Occipital lobe (tissue), 2 donors: ENCODE data around the gene ATP11A. TPM values are rescaled to one million over a fixed set of nuclear protein-coding genes. Genes with fewer than 3 reads are reported as not detected.

Experiments
- DNase-seq: peaks from one replicate; lab custom pipeline; 2025; lab: John Stamatoyannopoulos, UW
- total RNA-seq: library from RNA; depleted of rRNA; stranded (reverse); fragments of >200 nt; gene quantifications from one replicate; pipeline ENCODE4 v1.2.3, GENCODE V29; 2014

ATP11A gene
- total RNA-seq, 1 donor from 2014 or later = 6.7 TPM

DNA sequence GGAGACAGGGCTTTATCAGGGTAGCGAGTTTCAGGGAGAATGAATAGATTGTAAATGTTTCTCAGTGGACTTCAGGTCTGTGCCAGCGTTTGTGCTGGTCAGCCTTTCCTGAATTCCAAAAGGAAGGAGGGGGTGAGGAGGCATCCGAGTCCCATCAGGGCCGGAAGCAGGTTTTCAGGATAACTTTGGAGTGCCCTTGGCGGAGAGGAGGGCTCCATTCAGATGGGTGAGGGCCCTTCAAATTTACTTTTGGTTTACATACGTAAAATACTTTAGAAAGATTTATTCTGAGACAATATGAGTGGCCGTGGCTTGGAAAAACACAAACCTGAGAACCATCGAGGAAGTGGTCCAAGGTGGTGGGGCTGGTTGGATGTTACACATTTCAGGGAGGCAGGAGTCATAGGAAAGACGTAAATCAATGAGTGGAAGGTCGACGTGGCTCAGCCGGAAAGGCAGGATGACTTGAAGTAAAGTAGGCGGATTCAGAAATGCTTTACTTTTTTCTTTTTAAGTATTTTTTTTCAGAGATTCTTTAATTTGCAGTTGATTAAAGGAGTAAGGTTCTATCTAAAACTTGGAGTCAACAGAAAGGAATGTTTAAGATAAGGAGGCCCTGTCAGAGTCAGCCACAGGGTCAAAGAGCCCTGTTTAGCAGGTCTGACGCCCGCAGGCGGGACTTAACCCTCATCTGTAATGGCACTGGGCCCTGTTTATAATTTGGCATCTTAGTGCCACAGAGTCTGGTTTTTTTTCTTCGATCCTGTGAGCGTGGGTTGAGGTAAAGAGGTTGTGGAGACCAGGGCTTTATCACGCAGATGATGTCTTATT, 32.8 kb downstream of the ATP11A start:
- DNase-seq = no peak

DNA sequence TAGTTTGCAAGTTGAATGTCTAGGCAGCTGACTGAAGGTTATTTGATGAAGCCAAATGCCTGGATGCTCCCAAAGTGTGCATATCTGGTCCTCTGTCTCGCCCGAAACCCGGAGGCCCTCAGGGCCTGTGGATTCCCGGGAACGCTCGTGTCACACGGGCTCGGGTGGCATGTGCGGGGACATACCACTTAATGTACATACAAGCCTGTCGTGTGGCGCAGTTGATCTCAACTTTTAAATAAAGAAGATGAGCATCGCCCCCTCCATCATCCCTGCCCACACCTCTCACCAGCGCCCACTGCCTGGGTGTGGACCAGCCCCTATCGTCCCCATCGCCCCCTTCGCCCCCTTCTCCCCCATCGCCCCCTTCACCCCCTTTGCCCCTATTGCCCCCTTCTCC, 33.9 kb downstream of the ATP11A start:
- DNase-seq = no peak

DNA sequence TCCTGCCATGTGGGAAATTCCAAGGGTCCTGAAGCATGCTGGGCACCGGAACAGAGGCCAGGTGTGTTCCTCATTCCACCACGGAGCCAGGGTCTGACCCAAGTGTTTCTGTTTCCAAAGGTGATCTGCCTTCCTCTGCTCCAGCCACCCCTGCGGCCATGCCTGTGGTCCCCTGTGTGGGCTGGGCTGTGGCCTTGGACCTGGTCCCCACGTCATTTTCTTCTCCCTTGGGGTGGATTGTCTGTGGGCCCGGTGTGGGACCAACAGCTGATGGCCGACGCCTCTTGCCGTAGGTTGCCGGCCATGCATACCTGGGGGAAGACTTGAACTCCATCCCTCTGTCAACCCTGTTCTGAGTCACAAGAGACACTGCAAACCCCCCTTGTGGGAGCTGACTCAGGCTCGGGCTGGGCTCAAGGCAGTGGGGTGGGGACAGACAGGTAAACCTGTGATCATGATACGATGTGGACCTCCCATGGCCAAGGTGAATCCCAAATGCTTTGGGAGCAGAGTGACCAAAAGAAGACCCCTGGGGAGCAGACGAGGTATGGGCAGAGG, 35.0 kb downstream of the ATP11A start:
- DNase-seq = no peak

DNA sequence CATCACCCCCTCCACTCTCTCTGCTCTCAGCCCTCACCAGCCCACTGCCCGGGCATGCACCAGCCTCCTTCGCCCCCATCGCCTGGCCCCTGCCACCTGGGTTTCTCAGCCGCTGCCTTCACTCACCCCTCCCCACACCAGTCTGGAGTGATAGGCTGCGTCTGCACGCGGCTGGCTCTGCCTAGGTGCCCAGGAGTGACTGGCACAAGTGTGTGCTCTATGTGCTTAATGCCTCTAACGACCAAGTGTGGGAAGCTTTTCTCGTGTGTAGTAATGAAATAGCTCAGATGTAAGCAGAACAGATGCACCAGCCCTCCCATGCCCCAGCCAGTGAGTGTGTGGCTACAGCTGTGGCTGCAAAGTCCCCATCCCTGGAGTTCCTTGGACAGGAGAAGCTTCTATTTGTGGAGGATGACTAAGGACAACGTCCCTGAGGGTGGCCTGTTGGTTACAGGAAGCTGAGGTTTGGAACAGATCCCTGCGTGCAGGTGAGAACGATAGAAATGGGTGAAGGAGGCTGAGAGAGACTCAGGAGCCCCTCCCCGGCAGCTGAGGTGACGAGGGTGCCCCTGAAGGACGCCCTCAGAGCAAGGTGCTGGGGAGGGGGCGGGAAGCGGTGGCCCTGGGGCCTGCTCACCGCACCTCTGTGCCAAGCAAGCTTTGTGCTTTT, 35.6 kb downstream of the ATP11A start:
- DNase-seq = no peak

DNA sequence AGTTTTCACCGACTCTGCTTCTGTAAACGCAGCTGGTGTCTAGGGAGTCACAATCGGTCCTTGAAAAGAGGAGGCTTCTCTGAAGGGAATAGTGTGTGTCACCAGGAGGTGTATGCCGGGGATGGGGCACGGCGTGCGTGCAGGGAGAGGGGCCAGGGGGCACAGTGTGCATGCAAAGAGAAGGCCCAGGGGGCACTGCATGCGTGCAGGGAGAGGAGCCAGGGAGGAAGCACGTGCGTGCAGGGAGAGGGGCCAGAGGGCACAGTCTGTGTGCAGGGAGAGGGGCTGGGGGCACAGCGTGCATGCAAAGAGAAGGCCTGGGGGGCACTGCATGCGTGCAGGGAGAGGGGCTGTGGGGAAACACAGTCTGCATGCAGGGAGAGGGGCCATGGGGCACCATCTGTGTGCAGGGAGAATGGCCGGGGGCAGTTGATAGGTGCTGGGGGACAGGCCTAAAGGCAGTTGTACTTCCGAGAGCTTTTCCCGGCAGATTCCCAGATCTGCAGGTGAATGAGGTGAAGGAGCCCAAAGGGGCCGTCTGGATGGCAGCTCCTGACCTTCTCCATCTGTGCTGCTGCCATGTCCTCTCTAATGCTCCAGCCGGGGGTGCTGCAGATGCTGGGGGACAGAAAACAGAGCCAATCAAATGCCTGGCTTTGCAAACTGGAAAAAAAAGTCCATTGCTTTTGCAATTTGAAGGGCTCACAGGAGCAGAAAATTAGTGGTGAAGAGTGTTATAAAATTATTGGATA, 36.4 kb downstream of the ATP11A start:
- DNase-seq = no peak

DNA sequence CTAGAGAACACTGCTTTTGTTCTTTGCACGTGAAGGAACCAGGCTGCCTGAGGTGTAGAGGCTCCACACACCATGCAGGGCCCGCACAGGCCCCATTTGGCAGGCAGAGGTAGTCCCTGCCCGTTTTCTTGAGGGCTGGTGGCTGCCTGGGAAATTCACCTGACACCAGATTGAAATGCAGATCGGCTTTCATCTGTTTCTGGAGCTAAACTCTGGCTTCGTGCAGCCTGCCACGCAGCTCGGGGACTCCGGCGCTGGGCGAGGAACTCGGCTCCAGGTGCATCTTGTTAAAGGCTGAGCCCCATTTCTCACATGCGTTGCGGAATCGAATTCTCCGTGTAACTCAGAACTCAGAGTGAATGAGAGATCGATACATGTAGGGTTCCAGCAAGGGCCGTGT, 37.7 kb downstream of the ATP11A start:
- DNase-seq = no peak

DNA sequence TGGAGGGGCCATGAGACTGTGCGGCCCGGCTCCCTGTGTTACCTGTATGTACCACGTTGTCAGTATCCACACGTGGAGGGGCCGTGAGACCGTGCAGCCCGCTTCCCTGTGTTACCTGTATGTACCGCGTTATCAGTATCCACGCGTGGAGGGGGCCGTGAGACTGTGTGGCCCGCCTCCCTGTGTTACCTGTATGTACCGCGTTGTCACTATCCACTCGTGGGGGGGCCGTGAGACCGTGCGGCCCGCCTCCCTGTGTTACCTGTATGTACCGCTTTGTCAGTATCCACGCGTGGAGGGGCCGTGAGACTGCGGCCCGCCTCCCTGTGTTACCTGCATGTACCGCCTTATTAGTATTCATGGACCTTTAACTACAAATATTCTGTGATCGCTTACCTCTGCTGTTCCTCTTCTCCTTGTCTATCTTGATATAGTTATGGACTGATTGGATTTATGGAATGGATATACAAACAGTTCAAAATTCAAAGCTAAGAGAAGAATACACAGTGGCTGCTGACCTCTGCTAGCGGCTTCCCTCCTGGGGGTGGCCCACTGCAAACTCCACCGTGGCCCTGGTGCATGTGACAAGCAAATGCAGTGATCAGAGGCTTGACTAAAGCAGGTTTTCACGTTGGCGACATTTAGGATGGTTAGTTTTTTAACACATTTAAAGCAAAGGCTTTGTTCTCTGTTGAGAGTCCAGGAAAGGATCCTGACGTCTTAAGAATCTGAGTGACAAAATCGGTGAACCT, 38.7 kb downstream of the ATP11A start:
- no peak for DNase-seq

DNA sequence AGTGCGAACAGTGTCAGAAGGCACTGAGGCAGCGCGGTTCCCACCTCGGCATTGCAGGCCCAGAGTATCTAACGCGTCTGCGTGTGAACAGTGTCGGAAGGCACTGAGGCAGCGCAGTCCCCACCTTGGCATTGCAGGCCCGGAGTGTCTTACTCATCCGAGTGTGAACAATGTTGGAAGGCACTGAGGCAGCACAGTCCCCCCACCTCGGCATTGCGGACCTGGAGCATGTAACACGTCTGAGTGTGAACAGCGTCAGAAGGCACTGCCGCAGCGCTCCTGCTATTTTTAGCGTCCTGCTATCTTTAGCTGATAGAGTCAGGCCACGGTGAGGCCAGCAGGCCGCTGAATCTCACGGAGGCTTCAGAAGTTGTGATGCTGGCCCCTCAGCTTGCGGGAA, 39.6 kb downstream of the ATP11A start:
- no peak for DNase-seq

DNA sequence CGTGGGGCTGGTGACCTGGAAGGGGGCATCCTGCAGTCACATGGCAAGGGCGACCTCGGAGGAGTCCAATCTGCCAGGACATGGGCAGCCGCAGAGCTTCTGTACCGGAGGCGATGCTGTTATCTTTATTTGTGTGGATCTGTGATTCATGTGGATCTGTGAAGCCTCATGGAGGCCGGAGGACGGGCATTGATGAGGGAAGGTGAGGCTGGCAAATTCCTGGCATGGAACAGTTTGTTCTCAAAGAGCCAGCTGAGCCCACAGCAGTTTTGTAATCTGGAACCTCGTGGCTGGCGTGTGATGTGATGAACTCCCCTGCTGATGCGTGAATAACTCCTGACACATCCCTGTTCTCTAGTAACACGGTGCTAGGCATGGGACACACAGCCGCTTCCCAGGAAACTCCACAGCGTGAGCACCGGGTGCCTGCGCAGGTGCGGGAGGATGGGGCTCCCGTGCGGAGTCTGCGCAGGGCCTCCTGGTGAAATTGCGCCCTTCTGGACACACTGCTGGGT, 40.4 kb downstream of the ATP11A start:
- DNase-seq = no peak

DNA sequence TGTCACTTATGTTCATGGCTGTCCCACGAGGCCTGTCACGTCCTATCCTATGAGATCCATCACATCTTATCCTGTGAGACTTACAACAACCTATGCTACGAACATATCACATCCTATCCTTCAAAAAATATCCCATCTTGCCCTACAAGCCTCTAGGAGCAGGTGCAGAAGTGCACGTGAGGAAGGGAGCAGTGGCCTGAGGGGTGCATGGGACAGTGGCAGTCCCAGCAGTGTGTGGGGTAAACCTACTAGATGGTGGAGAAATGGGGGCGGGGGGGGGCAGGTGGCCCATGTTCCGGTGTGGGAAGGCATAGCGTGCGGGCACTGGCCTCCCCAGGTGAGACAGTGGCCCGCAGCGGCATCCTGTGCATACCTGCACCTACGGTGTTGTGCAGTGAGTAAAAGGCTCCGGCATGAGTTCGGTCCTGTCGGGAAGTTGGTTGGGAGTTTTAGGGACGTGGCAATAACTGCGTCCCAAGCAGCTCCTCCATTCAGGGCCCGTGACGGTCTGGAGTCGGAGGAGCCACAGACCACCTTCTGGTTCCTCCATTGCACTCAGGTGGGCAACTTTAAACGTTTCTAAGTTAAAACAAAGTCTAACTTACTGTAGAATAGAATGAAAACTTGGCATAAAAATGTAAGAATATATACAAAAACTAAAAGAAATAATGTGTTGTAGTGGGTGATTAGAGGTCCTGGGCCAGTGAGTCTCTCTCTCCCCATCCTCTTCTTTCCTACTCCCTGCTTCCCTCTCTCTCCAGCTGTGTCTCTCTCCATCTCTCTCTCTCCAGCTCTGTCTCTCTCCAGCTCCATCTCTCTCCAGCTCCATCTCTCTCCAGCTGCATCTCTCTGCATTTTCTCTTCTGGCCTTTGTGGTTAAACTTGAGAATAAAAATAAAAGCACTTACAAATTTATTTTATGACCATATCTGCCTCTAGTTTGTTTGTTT, 42.1 kb downstream of the ATP11A start:
- DNase-seq = no peak

DNA sequence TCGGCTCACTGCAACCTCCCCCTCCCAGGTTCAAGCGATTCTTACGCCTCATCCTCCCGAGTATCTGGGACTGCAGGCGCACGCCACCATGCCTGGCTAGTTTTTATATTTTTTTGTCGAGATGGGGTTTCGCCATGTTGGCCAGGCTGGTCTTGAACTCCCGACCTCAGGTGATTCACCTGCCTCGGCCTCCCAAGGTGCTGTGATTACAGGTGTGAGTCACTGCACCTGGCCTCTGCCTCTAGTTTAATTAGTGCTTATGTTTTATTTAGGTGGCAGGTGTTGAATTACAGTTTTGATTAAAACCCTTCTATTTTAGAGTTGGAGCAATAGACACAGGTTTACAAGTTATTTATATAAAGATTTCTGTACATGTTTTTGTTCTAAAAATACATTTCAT, 42.8 kb downstream of the ATP11A start:
- DNase-seq = no peak

DNA sequence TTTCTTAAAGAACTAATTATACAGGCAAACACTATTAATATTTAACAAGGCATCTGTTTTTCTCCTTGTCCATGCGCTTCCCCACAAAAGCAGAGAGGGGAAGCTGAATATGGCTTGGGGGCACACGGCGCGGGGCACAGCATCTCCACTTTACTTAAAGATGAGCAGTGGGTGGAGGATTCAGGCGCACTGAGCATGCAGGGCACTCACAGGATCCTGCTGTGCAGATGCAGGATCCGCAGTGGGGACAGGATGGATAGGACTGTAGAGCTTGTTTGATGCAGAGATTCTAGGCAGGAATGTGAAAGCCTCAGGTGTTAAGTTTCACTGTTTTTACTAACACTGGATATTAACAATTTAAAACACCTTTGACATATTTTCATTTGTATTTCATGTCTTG, 43.3 kb downstream of the ATP11A start:
- DNase-seq = no peak

DNA sequence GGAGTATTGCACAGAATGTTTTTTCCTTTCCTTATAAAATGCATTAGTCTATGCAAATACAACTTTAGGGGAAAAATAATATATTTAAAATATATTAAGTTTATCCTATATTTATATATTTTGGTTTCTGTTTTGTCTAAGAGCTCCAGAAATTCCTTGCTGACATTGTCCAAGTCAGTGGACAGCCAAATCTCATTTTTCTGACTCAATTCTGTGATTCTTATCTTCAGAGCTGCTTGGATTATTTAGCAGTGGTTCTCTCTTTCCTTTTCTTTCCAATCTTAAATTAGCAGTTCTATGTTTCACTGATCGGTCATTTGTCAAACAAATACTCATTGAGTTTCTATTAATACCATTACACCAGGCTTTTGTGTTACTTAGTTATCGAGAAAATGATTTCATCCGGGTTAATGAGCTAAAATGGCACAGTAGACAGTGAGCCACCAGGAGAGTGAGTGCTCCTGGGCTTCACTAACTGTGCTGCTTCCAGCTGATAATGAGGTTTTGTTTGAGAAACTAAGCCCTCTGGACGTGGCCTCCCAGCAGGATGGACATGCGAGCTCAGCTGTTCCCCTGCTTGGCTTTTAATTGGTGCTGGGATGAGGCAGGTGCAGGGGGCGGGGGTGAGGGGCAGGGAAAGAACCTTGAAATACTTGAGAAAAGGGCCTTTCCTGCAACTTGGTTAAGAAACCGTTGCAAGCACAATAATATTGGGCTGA, 44.0 kb downstream of the ATP11A start:
- DNase-seq = no peak

DNA sequence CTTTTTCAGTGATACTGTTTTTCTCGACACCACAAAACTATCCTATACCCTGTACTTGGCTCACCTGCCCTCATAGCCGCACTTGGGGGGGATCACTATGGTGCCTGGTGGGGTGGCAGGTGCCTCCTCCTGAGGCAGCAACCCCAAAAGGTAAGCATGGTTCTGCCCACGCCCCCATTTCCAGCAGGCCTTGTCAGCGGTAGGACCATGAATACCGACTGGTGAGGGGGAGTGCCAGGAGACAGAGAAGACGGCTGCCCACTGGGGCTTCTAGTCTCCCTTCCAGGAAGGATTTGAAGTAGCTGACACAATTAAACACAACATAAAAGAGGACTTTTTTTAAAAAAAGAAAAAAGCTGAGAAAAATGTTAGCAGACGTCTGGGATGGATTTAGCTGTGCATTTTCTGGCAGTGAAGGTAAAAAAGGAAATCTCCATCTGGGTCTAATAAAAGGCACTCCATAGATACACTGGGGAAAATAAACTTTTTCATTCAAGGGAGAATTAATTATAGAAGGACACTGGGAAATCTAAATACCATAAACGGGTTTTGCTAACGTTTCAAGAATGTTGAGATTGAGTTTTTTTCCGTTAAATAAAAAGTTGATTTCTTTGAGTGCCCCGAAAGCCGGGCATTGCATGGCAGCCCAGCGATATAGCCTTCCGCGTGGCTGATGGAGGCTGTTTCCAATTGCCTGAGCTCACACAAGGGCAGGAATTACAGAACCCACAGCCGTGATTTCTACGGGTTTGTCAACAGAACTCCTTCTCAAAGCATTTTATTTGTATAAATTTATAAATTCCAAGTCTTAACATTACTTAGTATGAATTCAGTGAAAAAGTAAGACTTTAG, 45.1 kb downstream of the ATP11A start:
- DNase-seq = no peak

DNA sequence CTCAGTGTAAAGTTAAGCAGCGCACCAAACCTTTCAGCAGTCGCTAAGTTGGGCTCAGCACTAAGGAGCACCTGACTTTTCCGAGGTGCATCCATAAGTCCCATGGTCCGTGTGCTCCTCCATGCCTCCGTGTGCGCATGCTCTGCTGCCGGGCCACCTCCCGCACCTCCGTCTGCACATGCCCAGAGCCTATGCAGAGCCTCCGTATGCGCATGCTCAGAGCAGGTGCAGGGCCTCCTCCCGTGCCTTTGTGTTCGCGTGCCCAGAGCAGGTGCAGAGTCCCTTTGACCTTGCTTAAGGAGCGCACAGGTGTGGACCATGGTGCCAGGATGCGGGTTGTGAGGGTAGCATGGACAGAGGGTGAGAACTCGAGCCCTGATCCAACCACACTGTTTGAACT, 46.0 kb downstream of the ATP11A start:
- no peak for DNase-seq

DNA sequence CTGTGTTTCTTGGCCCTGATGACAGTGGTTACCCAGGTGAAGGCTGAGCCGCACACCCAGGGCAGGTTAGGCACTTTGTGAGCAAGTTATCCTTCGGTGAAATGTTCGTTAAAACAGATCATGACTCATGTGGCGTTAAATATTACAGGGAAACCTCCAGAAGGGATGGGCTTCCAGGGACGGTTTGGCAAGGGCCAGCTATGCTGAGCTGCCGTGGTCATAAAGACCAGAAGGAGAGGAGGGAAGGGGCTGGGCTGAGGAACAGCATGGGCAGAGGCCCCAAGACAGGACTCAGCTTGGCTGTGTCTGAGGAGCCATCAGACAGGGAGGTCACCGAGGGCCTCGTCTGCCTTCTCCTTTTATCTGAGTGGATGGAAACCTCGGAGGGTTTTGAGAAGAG, 47.5 kb downstream of the ATP11A start:
- DNase-seq = no peak

DNA sequence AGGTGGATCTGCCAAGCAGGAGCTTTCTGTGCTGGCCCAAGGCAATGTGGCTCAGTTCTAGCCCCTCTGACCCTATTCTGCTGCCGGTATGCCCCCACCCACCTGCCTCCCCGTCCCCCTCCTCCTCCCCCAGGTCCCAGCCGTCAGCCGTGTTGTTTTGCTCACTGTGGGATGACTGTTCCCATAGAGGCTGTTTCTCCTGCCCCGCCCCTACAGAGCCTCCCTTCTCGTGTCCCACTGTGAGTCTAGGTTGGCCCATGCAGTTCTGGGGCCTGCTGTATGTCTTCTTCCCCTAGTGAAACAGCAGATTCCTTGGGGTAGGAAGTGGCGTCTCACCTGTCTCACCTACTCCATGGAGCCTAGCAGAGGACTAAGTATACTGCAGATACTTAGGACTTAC, 48.8 kb downstream of the ATP11A start:
- no peak for DNase-seq

DNA sequence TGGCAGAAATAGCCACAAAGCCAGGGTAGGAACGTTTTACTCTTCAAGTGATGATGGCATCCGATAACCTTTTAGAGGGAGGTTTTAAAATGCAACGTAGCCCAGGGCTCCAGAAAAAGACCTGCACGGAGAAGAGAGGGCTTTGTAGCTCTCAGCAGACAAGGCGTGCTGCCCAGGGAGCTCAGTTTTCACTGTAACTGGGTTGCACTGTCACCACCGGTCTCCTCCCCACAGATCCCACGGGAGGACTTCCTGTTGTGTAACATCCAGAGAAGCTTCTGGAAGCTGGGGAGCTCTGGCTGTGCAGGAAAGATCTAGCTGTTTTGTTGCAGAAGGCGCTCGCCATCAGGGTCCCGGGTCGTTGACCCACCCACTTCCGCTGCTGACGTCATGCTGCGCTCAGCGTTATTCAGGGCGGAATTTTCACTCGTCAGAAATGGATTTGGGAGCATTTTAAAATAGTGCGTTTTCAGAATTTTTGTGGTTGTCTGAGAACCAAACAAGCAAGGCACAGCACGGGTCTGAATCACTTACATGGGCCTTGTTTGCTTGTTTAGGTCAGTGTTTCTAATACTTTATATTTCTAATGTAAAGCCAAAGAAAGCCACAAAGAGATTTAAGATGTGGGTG, 50.8 kb downstream of the ATP11A start:
- peak; percentile 48 for DNase-seq
